Naive thymus-derived CD8-positive, alpha-beta T cell (primary cell): ENCODE data around the gene TSPAN9. TPM values are rescaled to one million over a fixed set of nuclear protein-coding genes. Genes with fewer than 3 reads are reported as not detected.

Source experiments
- ATAC-seq, 2 donors: fragments of 150-1000 bp; cut with Tn5 transposase in 1 of 2; sonication (Bioruptor Pico), chemical (Tn5 transposase) in 1 of 2; 1 replicate in 1 of 2; 2 replicates in 1 of 2; pipeline ENCODE4 v1.10.0; 2021; ENCODE audit warnings: mild to moderate bottlenecking in 2 of 2, moderate library complexity in 2 of 2
- POLR2A ChIA-PET: fragments of 350-600 bp; sonication (Branson Sonifier 250); formaldehyde crosslinking; loops from one replicate; lab custom pipeline; 2021; ENCODE audit warnings: antibody characterized with exemption; lab: Charles Lee
- DNase-seq, 10 donors: peaks; one replicate each; pipeline versions ENCODE4 v3.0.0 to v3.0.0-alpha.2; 2020 to 2022
- H3K27ac Mint-ChIP-seq, 10 donors: one replicate each; pipeline ENCODE4 v1.8.0; 2020 to 2022; ENCODE audit warnings: mild to moderate bottlenecking in 10 of 10, mixed read lengths in 10 of 10, moderate library complexity in 4 of 10, inconsistent platforms in 1 of 10
- H3K27me3 Mint-ChIP-seq, 5 donors: one replicate each; pipeline ENCODE4 v1.8.0; 2021 to 2022; ENCODE audit warnings: mixed read lengths in 5 of 5
- H3K36me3 Mint-ChIP-seq, 3 donors: one replicate each; pipeline ENCODE4 v1.8.0; 2020 to 2022; ENCODE audit warnings: mixed read lengths in 3 of 3, mild to moderate bottlenecking in 2 of 3, inconsistent platforms in 1 of 3
- H3K4me1 Mint-ChIP-seq, 4 donors: one replicate each; pipeline ENCODE4 v1.8.0; 2021 to 2022; ENCODE audit warnings: mixed read lengths in 4 of 4
- H3K4me3 Mint-ChIP-seq, 10 donors: one replicate each; pipeline ENCODE4 v1.8.0; 2020 to 2022; ENCODE audit warnings: mild to moderate bottlenecking in 10 of 10, mixed read lengths in 10 of 10, moderate library complexity in 6 of 10, inconsistent platforms in 1 of 10
- H3K9me3 Mint-ChIP-seq, 9 donors: one replicate each; pipeline ENCODE4 v1.8.0; 2020 to 2022; ENCODE audit warnings: mixed read lengths in 9 of 9, mild to moderate bottlenecking in 3 of 9, inconsistent platforms in 1 of 9, moderate library complexity in 1 of 9
- polyA plus RNA-seq, 3 donors: library from polyadenylated mRNA; unstranded; fragments of 300-500 nt; fragmentation: Illumina TruSeq; gene quantifications; one replicate each; pipeline ENCODE4 v1.2.3, GENCODE V29; 2021
- total RNA-seq, 8 experiments: library from RNA in 2 of 8; stranded (reverse) in 2 of 8; gene quantifications; one replicate each; pipeline ENCODE4 v1.2.3 and lab custom pipeline; 2021 to 2026

The TSPAN9 gene
- total and polyA plus RNA-seq, 5 experiments from 2014 or later: 0.65 to 1.2 TPM; not detected in 3

GRCh38 chr12:3251067-3251466, 173.9 kb downstream of the TSPAN9 start:
- H3K9me3 Mint-ChIP-seq: no peaks in the 10 kb centered on the region
- peaks cover 0 to 16% (median 3%) of the 10 kb centered on the region in 5 donors for H3K27me3 Mint-ChIP-seq
- DNase-seq: no peak
- H3K36me3 Mint-ChIP-seq: no peaks in the 10 kb centered on the region
- H3K4me3 Mint-ChIP-seq: no peak overlapping the region
- H3K4me1 Mint-ChIP-seq: peaks cover 0 to 13% (median 5%) of the 10 kb centered on the region in 4 donors
- H3K27ac Mint-ChIP-seq: no peak overlapping the region
- POLR2A ChIA-PET: no interaction called here
- ATAC-seq: no peak

GRCh38 chr12:3251691-3252090, 174.5 kb downstream of the TSPAN9 start:
- POLR2A ChIA-PET: no interaction called here
- H3K36me3 Mint-ChIP-seq: no peaks in the 10 kb centered on the region
- no peaks in the 10 kb centered on the region for H3K9me3 Mint-ChIP-seq
- ATAC-seq (no peak), DNase-seq (no peak)
- H3K4me1 Mint-ChIP-seq: peaks cover 0 to 13% (median 5%) of the 10 kb centered on the region in 4 donors
- no peak overlapping the region for H3K27ac Mint-ChIP-seq
- no peak overlapping the region for H3K4me3 Mint-ChIP-seq
- peaks cover 0 to 16% (median 3%) of the 10 kb centered on the region in 5 donors for H3K27me3 Mint-ChIP-seq

- ATAC-seq: no peak
- H3K27ac Mint-ChIP-seq: no peak overlapping the region
- DNase-seq: no peak
- H3K27me3 Mint-ChIP-seq: peaks cover 0 to 16% (median 3%) of the 10 kb centered on the region in 5 donors
- H3K9me3 Mint-ChIP-seq: no peaks in the 10 kb centered on the region
- POLR2A ChIA-PET: no interaction called here
- peaks cover 0 to 13% (median 5%) of the 10 kb centered on the region in 4 donors for H3K4me1 Mint-ChIP-seq
- H3K4me3 Mint-ChIP-seq: no peak overlapping the region
- no peaks in the 10 kb centered on the region for H3K36me3 Mint-ChIP-seq
Observed at GRCh38 chr12:3252450-3252891, 175.3 kb downstream of the TSPAN9 start.

- no peak for DNase-seq
- no peak for ATAC-seq
- peaks cover 0 to 20% (median 3%) of the 10 kb centered on the region in 5 donors for H3K27me3 Mint-ChIP-seq
- H3K4me3 Mint-ChIP-seq: no peak overlapping the region
- POLR2A ChIA-PET: no interaction called here
- no peak overlapping the region for H3K27ac Mint-ChIP-seq
- no peaks in the 10 kb centered on the region for H3K36me3 Mint-ChIP-seq
- H3K9me3 Mint-ChIP-seq: no peaks in the 10 kb centered on the region
- H3K4me1 Mint-ChIP-seq: peaks cover 0 to 10% (median 5%) of the 10 kb centered on the region in 4 donors
Observed at GRCh38 chr12:3253682-3254275, 176.6 kb downstream of the TSPAN9 start.

- Mint-ChIP-seq H3K4me1 (peaks cover 0 to 4% (median 0%) of the 10 kb centered on the region in 4 donors), H3K27ac (no peak overlapping the region), H3K27me3 (peaks cover 0 to 25% (median 2%) of the 10 kb centered on the region in 5 donors), H3K9me3 (no peaks in the 10 kb centered on the region), H3K4me3 (no peak overlapping the region), H3K36me3 (no peaks in the 10 kb centered on the region)
- POLR2A ChIA-PET: no interaction called here
- DNase-seq: no peak
- no peak for ATAC-seq
Observed at GRCh38 chr12:3255057-3255456, 177.9 kb downstream of the TSPAN9 start.

GRCh38 chr12:3256103-3256631, 179.0 kb downstream of the TSPAN9 start:
- peaks cover 0 to under 1% (median 0%) of the 10 kb centered on the region in 4 donors for H3K4me1 Mint-ChIP-seq
- ATAC-seq (no peak), DNase-seq (no peak)
- H3K9me3 Mint-ChIP-seq: no peaks in the 10 kb centered on the region
- H3K4me3 Mint-ChIP-seq: no peak overlapping the region
- no peak overlapping the region for H3K27ac Mint-ChIP-seq
- H3K27me3 Mint-ChIP-seq: peaks cover 0 to 23% (median 2%) of the 10 kb centered on the region in 5 donors
- POLR2A ChIA-PET: interaction anchor here (0.5 kb wide), 1 partner anchor 35 kb away, joined by 3 read pairs; no protein-coding TSS in a partner anchor
- no peaks in the 10 kb centered on the region for H3K36me3 Mint-ChIP-seq

GRCh38 chr12:3257411-3257810, 180.2 kb downstream of the TSPAN9 start:
- Mint-ChIP-seq H3K27me3 (peaks cover 0 to 20% (median 2%) of the 10 kb centered on the region in 5 donors), H3K9me3 (no peaks in the 10 kb centered on the region), H3K27ac (no peak overlapping the region), H3K36me3 (no peaks in the 10 kb centered on the region), H3K4me1 (no peaks in the 10 kb centered on the region), H3K4me3 (no peak overlapping the region)
- POLR2A ChIA-PET: no interaction called here
- no peak for DNase-seq
- no peak for ATAC-seq

GRCh38 chr12:3259973-3260372, 182.8 kb downstream of the TSPAN9 start:
- no peak overlapping the region for H3K4me3 Mint-ChIP-seq
- POLR2A ChIA-PET: no interaction called here

GRCh38 chr12:3261782-3262359, 184.7 kb downstream of the TSPAN9 start:
- DNase-seq (no peak), ATAC-seq (no peak)
- no peaks in the 10 kb centered on the region for H3K9me3 Mint-ChIP-seq
- no peak overlapping the region for H3K4me3 Mint-ChIP-seq
- H3K27ac Mint-ChIP-seq: no peak overlapping the region
- H3K36me3 Mint-ChIP-seq: no peaks in the 10 kb centered on the region
- H3K27me3 Mint-ChIP-seq: peaks cover 2 to 32% (median 3%) of the 10 kb centered on the region in 5 donors
- H3K4me1 Mint-ChIP-seq: no peaks in the 10 kb centered on the region
- POLR2A ChIA-PET: no interaction called here

More at GRCh38 chr12:3259973-3260372, 182.8 kb downstream of the TSPAN9 start:
- Mint-ChIP-seq H3K27ac (no peak overlapping the region), H3K27me3 (peaks cover 0 to 20% (median 0%) of the 10 kb centered on the region in 5 donors), H3K4me1 (no peaks in the 10 kb centered on the region), H3K9me3 (no peaks in the 10 kb centered on the region), H3K36me3 (no peaks in the 10 kb centered on the region)
- DNase-seq (no peak), ATAC-seq (no peak)

GRCh38 chr12:3262470-3262869, 185.3 kb downstream of the TSPAN9 start:
- H3K4me1 Mint-ChIP-seq: no peaks in the 10 kb centered on the region
- POLR2A ChIA-PET: no interaction called here
- H3K27ac Mint-ChIP-seq: no peak overlapping the region
- no peaks in the 10 kb centered on the region for H3K9me3 Mint-ChIP-seq
- DNase-seq: no peak
- H3K27me3 Mint-ChIP-seq: peaks cover 2 to 34% (median 3%) of the 10 kb centered on the region in 5 donors
- no peaks in the 10 kb centered on the region for H3K36me3 Mint-ChIP-seq
- H3K4me3 Mint-ChIP-seq: no peak overlapping the region
- no peak for ATAC-seq

- POLR2A ChIA-PET: no interaction called here
- Mint-ChIP-seq H3K4me3 (no peak overlapping the region), H3K9me3 (no peaks in the 10 kb centered on the region), H3K27me3 (peaks cover 2 to 30% (median 3%) of the 10 kb centered on the region in 5 donors), H3K36me3 (no peaks in the 10 kb centered on the region), H3K27ac (peak overlapping the region in 1 of 10 donors; percentile 24), H3K4me1 (no peaks in the 10 kb centered on the region)
- ATAC-seq (no peak), DNase-seq (no peak)
Observed at GRCh38 chr12:3263282-3263681, 186.1 kb downstream of the TSPAN9 start.

GRCh38 chr12:3263939-3264922, 187.1 kb downstream of the TSPAN9 start:
- DNase-seq (no peak), ATAC-seq (no peak)
- POLR2A ChIA-PET: no interaction called here
- H3K4me3 Mint-ChIP-seq: no peak overlapping the region
- no peaks in the 10 kb centered on the region for H3K4me1 Mint-ChIP-seq
- no peaks in the 10 kb centered on the region for H3K9me3 Mint-ChIP-seq
- no peak overlapping the region for H3K27ac Mint-ChIP-seq
- H3K27me3 Mint-ChIP-seq: peaks cover 2 to 29% (median 3%) of the 10 kb centered on the region in 5 donors
- H3K36me3 Mint-ChIP-seq: no peaks in the 10 kb centered on the region
